Osteocyte (in vitro differentiated cells): Measurements from ENCODE around the gene FCSK. TPM values are rescaled to one million over a fixed set of nuclear protein-coding genes. Genes with fewer than 3 reads are reported as not detected.

Experiments
- DNase-seq: peaks from one replicate; pipeline ENCODE4 v3.0.0; 2021; ENCODE audit warnings: mixed read lengths; ENCODE audit not compliant: unreplicated experiment; ENCODE audit errors: extremely low spot score
- H3K27ac Mint-ChIP-seq: one replicate; pipeline ENCODE4 v1.8.0; 2021; ENCODE audit warnings: mild to moderate bottlenecking, mixed read lengths; ENCODE audit not compliant: unreplicated experiment
- H3K27me3 Mint-ChIP-seq: one replicate; pipeline ENCODE4 v1.8.0; 2021; ENCODE audit warnings: mixed read lengths; ENCODE audit not compliant: unreplicated experiment
- H3K36me3 Mint-ChIP-seq: one replicate; pipeline ENCODE4 v1.8.0; 2021; ENCODE audit warnings: mixed read lengths; ENCODE audit not compliant: unreplicated experiment
- H3K4me1 Mint-ChIP-seq: one replicate; pipeline ENCODE4 v1.8.0; 2021; ENCODE audit warnings: mixed read lengths; ENCODE audit not compliant: unreplicated experiment
- H3K4me3 Mint-ChIP-seq: one replicate; pipeline ENCODE4 v1.8.0; 2021; ENCODE audit warnings: mild to moderate bottlenecking, moderate library complexity, mixed read lengths; ENCODE audit not compliant: unreplicated experiment
- H3K9me3 Mint-ChIP-seq: one replicate; pipeline ENCODE4 v1.8.0; 2021; ENCODE audit warnings: mixed read lengths; ENCODE audit not compliant: unreplicated experiment
- total RNA-seq: library from RNA; stranded (reverse); gene quantifications from 2 replicates; pipeline ENCODE4 v1.2.1, GENCODE V29; 2021
- TF ChIP-seq, protein P1 (sequence below): fragments of 200-600 bp; sonication (generic); IDR thresholded peaks from 2 replicates; pipeline ENCODE4 v1.5.0; 2021; ENCODE audit warnings: antibody characterized with exemption, mild to moderate bottlenecking, moderate library complexity

The FCSK gene
- total RNA-seq, 1 donor from 2014 or later = 16.8 TPM

- H3K4me1 Mint-ChIP-seq = peaks cover 21% of the 10 kb centered on the region
- no peaks in the 10 kb centered on the region for H3K9me3 Mint-ChIP-seq
- H3K27me3 Mint-ChIP-seq = no peaks in the 10 kb centered on the region
- no peak for DNase-seq
- H3K36me3 Mint-ChIP-seq = peaks cover 4% of the 10 kb centered on the region
- TF ChIP-seq, protein P1, sequence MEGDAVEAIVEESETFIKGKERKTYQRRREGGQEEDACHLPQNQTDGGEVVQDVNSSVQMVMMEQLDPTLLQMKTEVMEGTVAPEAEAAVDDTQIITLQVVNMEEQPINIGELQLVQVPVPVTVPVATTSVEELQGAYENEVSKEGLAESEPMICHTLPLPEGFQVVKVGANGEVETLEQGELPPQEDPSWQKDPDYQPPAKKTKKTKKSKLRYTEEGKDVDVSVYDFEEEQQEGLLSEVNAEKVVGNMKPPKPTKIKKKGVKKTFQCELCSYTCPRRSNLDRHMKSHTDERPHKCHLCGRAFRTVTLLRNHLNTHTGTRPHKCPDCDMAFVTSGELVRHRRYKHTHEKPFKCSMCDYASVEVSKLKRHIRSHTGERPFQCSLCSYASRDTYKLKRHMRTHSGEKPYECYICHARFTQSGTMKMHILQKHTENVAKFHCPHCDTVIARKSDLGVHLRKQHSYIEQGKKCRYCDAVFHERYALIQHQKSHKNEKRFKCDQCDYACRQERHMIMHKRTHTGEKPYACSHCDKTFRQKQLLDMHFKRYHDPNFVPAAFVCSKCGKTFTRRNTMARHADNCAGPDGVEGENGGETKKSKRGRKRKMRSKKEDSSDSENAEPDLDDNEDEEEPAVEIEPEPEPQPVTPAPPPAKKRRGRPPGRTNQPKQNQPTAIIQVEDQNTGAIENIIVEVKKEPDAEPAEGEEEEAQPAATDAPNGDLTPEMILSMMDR = no peak
- H3K4me3 Mint-ChIP-seq = no peak overlapping the region
- H3K27ac Mint-ChIP-seq = no peak overlapping the region
Measured at GRCh38 chr16:70419384-70420327, 34.7 kb upstream of the FCSK start.

- Mint-ChIP-seq H3K4me1 (peaks cover 21% of the 10 kb centered on the region), H3K27me3 (no peaks in the 10 kb centered on the region), H3K4me3 (no peak overlapping the region), H3K9me3 (no peaks in the 10 kb centered on the region), H3K27ac (no peak overlapping the region), H3K36me3 (peaks cover 8% of the 10 kb centered on the region)
- TF ChIP-seq, protein P1 = no peak
- DNase-seq = no peak
Measured at GRCh38 chr16:70421014-70421413, 33.4 kb upstream of the FCSK start.

GRCh38 chr16:70421473-70422311 is 32.7 kb upstream of the FCSK start:
- H3K36me3 Mint-ChIP-seq = peaks cover 8% of the 10 kb centered on the region
- H3K9me3 Mint-ChIP-seq = no peaks in the 10 kb centered on the region
- peaks cover 21% of the 10 kb centered on the region for H3K4me1 Mint-ChIP-seq
- no peak overlapping the region for H3K4me3 Mint-ChIP-seq
- no peaks in the 10 kb centered on the region for H3K27me3 Mint-ChIP-seq
- no peak overlapping the region for H3K27ac Mint-ChIP-seq
- TF ChIP-seq, protein P1 = no peak
- DNase-seq = no peak

DNA sequence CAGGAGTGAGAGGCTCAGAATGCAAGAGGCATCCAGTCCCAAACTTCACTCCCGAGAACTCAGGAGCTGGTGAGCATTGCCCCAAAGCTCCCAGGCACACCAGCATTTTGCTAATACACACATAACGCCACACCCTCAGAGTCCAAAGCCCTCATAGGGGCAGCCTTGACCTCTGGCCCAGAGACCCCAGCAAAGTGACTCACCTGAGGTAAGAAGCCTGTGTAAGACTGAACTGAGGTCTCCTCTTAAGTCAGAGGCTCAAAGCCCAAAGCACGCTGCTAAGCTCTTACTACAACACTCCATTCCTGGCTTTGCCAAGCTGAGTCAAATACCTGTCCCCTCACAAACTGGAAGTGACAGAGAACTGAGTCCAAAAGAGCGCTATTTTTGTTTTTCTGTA is 31.9 kb upstream of the FCSK start:
- TF ChIP-seq, protein P1 = no peak
- peaks cover 8% of the 10 kb centered on the region for H3K36me3 Mint-ChIP-seq
- peak overlapping the region; percentile 41 for H3K27ac Mint-ChIP-seq
- peaks cover 24% of the 10 kb centered on the region for H3K4me1 Mint-ChIP-seq
- DNase-seq = no peak
- no peaks in the 10 kb centered on the region for H3K9me3 Mint-ChIP-seq
- no peaks in the 10 kb centered on the region for H3K27me3 Mint-ChIP-seq
- no peak overlapping the region for H3K4me3 Mint-ChIP-seq

DNA sequence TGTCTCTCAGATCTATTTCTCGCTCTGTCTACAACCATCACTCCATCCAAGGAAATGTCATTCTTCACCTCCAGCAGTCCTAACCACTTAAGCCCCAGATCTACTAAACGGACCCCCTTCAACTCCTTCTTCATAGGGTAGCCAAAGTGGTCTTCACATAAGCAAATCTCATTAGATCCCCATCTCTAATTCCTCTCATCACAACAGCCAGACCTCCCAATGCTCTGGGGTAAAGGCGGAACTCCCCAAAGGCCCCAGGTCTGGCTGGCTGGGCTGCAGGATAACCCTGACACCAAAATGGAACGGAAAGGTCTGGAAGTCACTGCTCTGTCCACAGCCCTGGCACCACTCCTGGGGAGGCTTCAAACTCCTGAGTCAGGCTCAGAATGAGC is 26.6 kb upstream of the FCSK start:
- TF ChIP-seq, protein P1 = no peak
- H3K4me3 Mint-ChIP-seq = peak overlapping the region; percentile 43
- H3K36me3 Mint-ChIP-seq = peaks cover 8% of the 10 kb centered on the region
- H3K27ac Mint-ChIP-seq = peak overlapping the region; percentile 95
- no peaks in the 10 kb centered on the region for H3K9me3 Mint-ChIP-seq
- DNase-seq = no peak
- H3K4me1 Mint-ChIP-seq = peaks cover 59% of the 10 kb centered on the region
- no peaks in the 10 kb centered on the region for H3K27me3 Mint-ChIP-seq
